GM12878 (cell line): Measurements from ENCODE around the gene ZSWIM6. TPM values are rescaled to one million over a fixed set of nuclear protein-coding genes. Genes with fewer than 3 reads are reported as not detected.

Experiments used
- NBN ChIP-seq: fragments of 450-650 bp; IDR thresholded peaks from 2 replicates; pipeline ENCODE4 v1.6.1; 2016
- NR2F1 ChIP-seq: fragments of 450-650 bp; conservative IDR thresholded peaks from 2 replicates; pipeline ENCODE4 v1.6.1; 2017; ENCODE audit warnings: mild to moderate bottlenecking
- RAD21 ChIP-seq: IDR thresholded peaks from 2 replicates; pipeline ENCODE4 v1.6.1; 2011; ENCODE audit warnings: mild to moderate bottlenecking, low read depth, low read length, moderate library complexity; ENCODE audit not compliant: insufficient read depth
- USF1 ChIP-seq: IDR thresholded peaks from 2 replicates; pipeline ENCODE4 v1.6.1; 2011; ENCODE audit warnings: borderline replicate concordance, low read depth, mild to moderate bottlenecking, moderate library complexity, mixed read lengths, low read length; ENCODE audit not compliant: insufficient read depth; ENCODE audit errors: extremely low read length
- YY1 ChIP-seq: IDR thresholded peaks from 2 replicates; pipeline ENCODE4 v1.6.1; 2011; ENCODE audit warnings: low read depth, mild to moderate bottlenecking, low read length
- ZNF592 ChIP-seq: fragments of 450-650 bp; IDR thresholded peaks from 2 replicates; pipeline ENCODE4 v1.6.1; 2017; ENCODE audit warnings: mild to moderate bottlenecking, moderate library complexity
- polyA plus RNA-seq, 11 experiments: library from polyadenylated mRNA; depleted of rRNA in 4 of 11; unstranded in 6 of 11; stranded (reverse) in 5 of 11; fragments of >200 nt; fragmentation: Nextera tagmentation in 4 of 11; fragmentation: Illumina TruSeq in 1 of 11; extraction: Ambion mirVana in 4 of 11; extraction: Trizol in 1 of 11; gene quantifications; 1 replicate in 1 of 11; 2 replicates in 10 of 11; pipeline versions ENCODE4 v1.2.1 to v1.2.3, GENCODE V29; 2011 to 2016; ENCODE audit warnings: inconsistent platforms in 2 of 11, missing spikeins in 2 of 11, low read depth in 1 of 11
- total RNA-seq, 4 experiments: library from RNA; depleted of rRNA in 3 of 4; stranded (reverse); fragments of >200 nt in 3 of 4; fragmentation: Illumina TruSeq in 1 of 4; extraction: Trizol in 1 of 4; gene quantifications; 2 replicates each; pipeline versions ENCODE4 v1.2.1 to v1.2.3, GENCODE V29; 2013 to 2021
- TF ChIP-seq, protein P1 (sequence below): fragments of 450-650 bp; IDR thresholded peaks from 2 replicates; pipeline ENCODE4 v1.6.1; 2016; ENCODE audit warnings: mild to moderate bottlenecking

ZSWIM6 gene
- total and polyA plus RNA-seq, 10 of the 15 experiments (the other 5 are each of a cell fraction or from before 2014, with no cell fraction given): 0.53 to 6.2 (median 3.4) TPM

GRCh38 chr5:61423487-61424145 lies 91.6 kb downstream of the ZSWIM6 start (continued):
- no peak for TF ChIP-seq YY1
- TF ChIP-seq NR2F1: no peak
- no peak for TF ChIP-seq ZNF592
- TF ChIP-seq, protein P1, sequence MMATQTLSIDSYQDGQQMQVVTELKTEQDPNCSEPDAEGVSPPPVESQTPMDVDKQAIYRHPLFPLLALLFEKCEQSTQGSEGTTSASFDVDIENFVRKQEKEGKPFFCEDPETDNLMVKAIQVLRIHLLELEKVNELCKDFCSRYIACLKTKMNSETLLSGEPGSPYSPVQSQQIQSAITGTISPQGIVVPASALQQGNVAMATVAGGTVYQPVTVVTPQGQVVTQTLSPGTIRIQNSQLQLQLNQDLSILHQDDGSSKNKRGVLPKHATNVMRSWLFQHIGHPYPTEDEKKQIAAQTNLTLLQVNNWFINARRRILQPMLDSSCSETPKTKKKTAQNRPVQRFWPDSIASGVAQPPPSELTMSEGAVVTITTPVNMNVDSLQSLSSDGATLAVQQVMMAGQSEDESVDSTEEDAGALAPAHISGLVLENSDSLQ: no peak
- no peak for TF ChIP-seq NBN
- no peak for TF ChIP-seq RAD21
- TF ChIP-seq USF1: no peak
